Ishikawa (cell line): Measurements from ENCODE around the gene COL16A1.

Source experiments
- CREB1 ChIP-seq: IDR thresholded peaks from 2 replicates; pipeline ENCODE4 v1.6.1; 2012; ENCODE audit warnings: low read depth
- NFIC ChIP-seq: IDR thresholded peaks from 2 replicates; pipeline ENCODE4 v1.6.1; 2012
- RAD21 ChIP-seq: IDR thresholded peaks from 2 replicates; pipeline ENCODE4 v1.6.1; 2012; ENCODE audit warnings: low read depth
- TF ChIP-seq, protein P1 (sequence below): IDR thresholded peaks from 2 replicates; pipeline ENCODE4 v1.6.1; 2012; ENCODE audit warnings: low read depth, mild to moderate bottlenecking

DNA sequence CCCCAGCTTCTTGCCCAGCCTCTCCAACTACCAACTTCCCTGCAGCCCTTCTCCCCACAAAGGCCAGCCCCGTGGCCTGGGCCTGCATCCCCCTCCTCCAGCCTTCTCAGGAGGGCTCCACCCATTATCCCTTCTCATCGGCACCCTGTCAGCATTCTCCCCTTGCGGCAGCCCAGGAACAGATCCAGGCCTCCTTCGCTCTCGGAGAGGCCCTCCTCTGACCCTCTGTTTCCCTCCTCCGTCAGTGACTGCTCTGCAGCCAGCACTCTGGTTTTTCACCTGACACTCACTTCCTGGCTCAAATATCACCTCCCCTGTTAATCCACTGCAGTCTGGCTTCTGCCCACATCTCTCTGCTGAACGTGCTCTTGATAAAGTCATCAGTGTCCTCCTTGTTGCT is 42.9 kb upstream of the COL16A1 start:
- TF ChIP-seq, protein P1, sequence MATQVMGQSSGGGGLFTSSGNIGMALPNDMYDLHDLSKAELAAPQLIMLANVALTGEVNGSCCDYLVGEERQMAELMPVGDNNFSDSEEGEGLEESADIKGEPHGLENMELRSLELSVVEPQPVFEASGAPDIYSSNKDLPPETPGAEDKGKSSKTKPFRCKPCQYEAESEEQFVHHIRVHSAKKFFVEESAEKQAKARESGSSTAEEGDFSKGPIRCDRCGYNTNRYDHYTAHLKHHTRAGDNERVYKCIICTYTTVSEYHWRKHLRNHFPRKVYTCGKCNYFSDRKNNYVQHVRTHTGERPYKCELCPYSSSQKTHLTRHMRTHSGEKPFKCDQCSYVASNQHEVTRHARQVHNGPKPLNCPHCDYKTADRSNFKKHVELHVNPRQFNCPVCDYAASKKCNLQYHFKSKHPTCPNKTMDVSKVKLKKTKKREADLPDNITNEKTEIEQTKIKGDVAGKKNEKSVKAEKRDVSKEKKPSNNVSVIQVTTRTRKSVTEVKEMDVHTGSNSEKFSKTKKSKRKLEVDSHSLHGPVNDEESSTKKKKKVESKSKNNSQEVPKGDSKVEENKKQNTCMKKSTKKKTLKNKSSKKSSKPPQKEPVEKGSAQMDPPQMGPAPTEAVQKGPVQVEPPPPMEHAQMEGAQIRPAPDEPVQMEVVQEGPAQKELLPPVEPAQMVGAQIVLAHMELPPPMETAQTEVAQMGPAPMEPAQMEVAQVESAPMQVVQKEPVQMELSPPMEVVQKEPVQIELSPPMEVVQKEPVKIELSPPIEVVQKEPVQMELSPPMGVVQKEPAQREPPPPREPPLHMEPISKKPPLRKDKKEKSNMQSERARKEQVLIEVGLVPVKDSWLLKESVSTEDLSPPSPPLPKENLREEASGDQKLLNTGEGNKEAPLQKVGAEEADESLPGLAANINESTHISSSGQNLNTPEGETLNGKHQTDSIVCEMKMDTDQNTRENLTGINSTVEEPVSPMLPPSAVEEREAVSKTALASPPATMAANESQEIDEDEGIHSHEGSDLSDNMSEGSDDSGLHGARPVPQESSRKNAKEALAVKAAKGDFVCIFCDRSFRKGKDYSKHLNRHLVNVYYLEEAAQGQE = no peak
- TF ChIP-seq NFIC (no peak), RAD21 (no peak), CREB1 (no peak)
